Loucy (cell line): Measurements from ENCODE around the gene DHX16.

Experiments
- CTCF ChIP-seq: fragments of 200-600 bp; sonication (generic); conservative IDR thresholded peaks from 2 replicates; pipeline ENCODE4 v1.5.1; 2014; ENCODE audit warnings: mild to moderate bottlenecking, antibody characterized with exemption, low read length
- EZH2phosphoT487 ChIP-seq: fragments of 200-600 bp; IDR thresholded peaks from 2 replicates; pipeline ENCODE4 v1.6.1; 2018; ENCODE audit warnings: antibody characterized with exemption, mild to moderate bottlenecking, moderate library complexity, borderline replicate concordance

- TF ChIP-seq CTCF (0 out of 2 replicates have a peak, but pooled peaks have one; percentile 14), EZH2phosphoT487 (no peak)
Observed at GRCh38 chr6:30719791-30720737, 47.3 kb upstream of the DHX16 start, which contains the start of gene TUBB.
